ENCODE measurements around the gene DOCK4. TPM values are rescaled to one million over a fixed set of nuclear protein-coding genes. Genes with fewer than 3 reads are reported as not detected.

Gene DOCK4
- total and polyA plus RNA-seq, 2 of the 8 experiments (the other 6 are each of a cell fraction or from before 2014, with no cell fraction given): 5.1 to 23.6 TPM

GRCh38 chr7:112071856-112072255 lies 134.3 kb downstream of the DOCK4 start:
- H3K79me1 ChIP-seq (ENCODE audit: low read depth, low read length): no peaks in the 10 kb centered on the region; the same call in 1 of the 2 replicates
- no peak overlapping the region for H3K14ac ChIP-seq (ENCODE audit: insufficient read length)
- H3K9me3 ChIP-seq (ENCODE audit: insufficient read depth in 2 of 2, low read depth in 1 of 2, low read length in 1 of 2): no peaks in the 10 kb centered on the region
- H2AFZ ChIP-seq (ENCODE audit: low read length): no peak overlapping the region
- H3K4ac ChIP-seq (replicated peaks; ENCODE audit: insufficient read length, low read depth, low read length): no peak overlapping the region
- FAIRE-seq (no peak), DNase-seq (ENCODE audit: low read depth in 1 of 2, low spot score in 2 of 2) (no peak)
- H2AK5ac ChIP-seq (ENCODE audit: low read depth, low read length): no peak overlapping the region
- H3K4me3 ChIP-seq (ENCODE audit: extremely low read depth in 1 of 4, insufficient read depth in 2 of 4, low read depth in 3 of 4, low read length in 4 of 4): no peak overlapping the region
- no peak overlapping the region for H4K5ac ChIP-seq (ENCODE audit: insufficient read length, low read depth, low read length)
- no peak overlapping the region for H3K9ac ChIP-seq (replicated peaks in 1 of 4; ENCODE audit: extremely low read depth in 1 of 4, low read depth in 3 of 4, low read length in 3 of 4)
- H3K27ac ChIP-seq (ENCODE audit: low read depth, low read length): no peak overlapping the region
- H4K8ac ChIP-seq (ENCODE audit: extremely low read depth, insufficient read depth, low read length): no peak overlapping the region
- H3K23ac ChIP-seq (ENCODE audit: insufficient read length): no peak overlapping the region
- no peak overlapping the region for H2BK20ac ChIP-seq (ENCODE audit: low read length)
- no peak overlapping the region for H2BK12ac ChIP-seq (ENCODE audit: low read depth, low read length)
- no peak for TF ChIP-seq HDAC6 (IDR thresholded peaks at IDR 0.05; ENCODE audit: low read depth, low read length)
- no peak overlapping the region for H2BK120ac ChIP-seq (replicated peaks; ENCODE audit: low read depth, low read length)
- H4K91ac ChIP-seq (replicated peaks; ENCODE audit: insufficient read length, low read length): no peak overlapping the region
- no peak overlapping the region for H3K56ac ChIP-seq (replicated peaks; ENCODE audit: insufficient read length, low read depth, low read length)
- H3K18ac ChIP-seq (ENCODE audit: extremely low read depth, low read length): no peak overlapping the region
- H4K20me1 ChIP-seq (replicated peaks in 1 of 2; ENCODE audit: control insufficient read depth in 1 of 2, insufficient read depth in 2 of 2, low read length in 2 of 2): no peaks in the 10 kb centered on the region
- H3K23me2 ChIP-seq (ENCODE audit: low read depth, low read length): no peaks in the 10 kb centered on the region
- H3K36me3 ChIP-seq (ENCODE audit: control insufficient read depth in 2 of 4, insufficient read depth in 4 of 4, low read length in 3 of 4): no peaks in the 10 kb centered on the region
- H3K4me2 ChIP-seq (ENCODE audit: insufficient read depth in 1 of 2, low read depth in 2 of 2, low read length in 2 of 2): no peak overlapping the region
- CTCF ChIA-PET (ENCODE audit: partially characterized antibody): interaction anchor here (0.7 to 1.2 kb wide), 2 partner anchors 30 to 180 kb away, joined by 3 read pairs; no protein-coding TSS in a partner anchor
- 0 out of 4 replicates have a peak, but pooled peaks cover 0 to 3% of the 10 kb centered on the region in 2 experiments for H3K79me2 ChIP-seq (ENCODE audit: control insufficient read depth in 1 of 2, insufficient read depth in 2 of 2, low read length in 2 of 2)
- POLR2A ChIA-PET (ENCODE audit: partially characterized antibody): no interaction called here
- no peak overlapping the region for H2BK5ac ChIP-seq (ENCODE audit: low read depth, low read length)
- H3K4me1 ChIP-seq (replicated peaks in 1 of 4; ENCODE audit: control insufficient read depth in 3 of 4, insufficient read depth in 4 of 4, low read length in 3 of 4): peaks cover 0 to 3% (median 0%) of the 10 kb centered on the region in 4 experiments; a peak in 1 of 7 replicates
- H2BK15ac ChIP-seq (ENCODE audit: low read length): no peak overlapping the region
- H3K27me3 ChIP-seq (replicated peaks in 1 of 4; ENCODE audit: control insufficient read depth in 3 of 4, extremely low read depth in 1 of 4, insufficient read depth in 3 of 4, low read length in 3 of 4): no peaks in the 10 kb centered on the region

Measured in H1 (cell line).